ENCODE measurements around the gene PRLR. TPM values are rescaled to one million over a fixed set of nuclear protein-coding genes. Genes with fewer than 3 reads are reported as not detected.
"Not testable (repeated sequence)": the region's sequence is repeated elsewhere in the genome, so short reads cannot be mapped to it uniquely, and the experiment has no call there.

The PRLR gene
- total RNA-seq, 1 donor from 2014 or later = not detected

GRCh38 chr5:35036536-35036935 lies 193.8 kb downstream of the PRLR start:
- TF ChIP-seq, protein P1, sequence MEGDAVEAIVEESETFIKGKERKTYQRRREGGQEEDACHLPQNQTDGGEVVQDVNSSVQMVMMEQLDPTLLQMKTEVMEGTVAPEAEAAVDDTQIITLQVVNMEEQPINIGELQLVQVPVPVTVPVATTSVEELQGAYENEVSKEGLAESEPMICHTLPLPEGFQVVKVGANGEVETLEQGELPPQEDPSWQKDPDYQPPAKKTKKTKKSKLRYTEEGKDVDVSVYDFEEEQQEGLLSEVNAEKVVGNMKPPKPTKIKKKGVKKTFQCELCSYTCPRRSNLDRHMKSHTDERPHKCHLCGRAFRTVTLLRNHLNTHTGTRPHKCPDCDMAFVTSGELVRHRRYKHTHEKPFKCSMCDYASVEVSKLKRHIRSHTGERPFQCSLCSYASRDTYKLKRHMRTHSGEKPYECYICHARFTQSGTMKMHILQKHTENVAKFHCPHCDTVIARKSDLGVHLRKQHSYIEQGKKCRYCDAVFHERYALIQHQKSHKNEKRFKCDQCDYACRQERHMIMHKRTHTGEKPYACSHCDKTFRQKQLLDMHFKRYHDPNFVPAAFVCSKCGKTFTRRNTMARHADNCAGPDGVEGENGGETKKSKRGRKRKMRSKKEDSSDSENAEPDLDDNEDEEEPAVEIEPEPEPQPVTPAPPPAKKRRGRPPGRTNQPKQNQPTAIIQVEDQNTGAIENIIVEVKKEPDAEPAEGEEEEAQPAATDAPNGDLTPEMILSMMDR (IDR thresholded peaks at IDR 0.05; ENCODE audit: insufficient read depth, low read length, severe bottlenecking) = no peak
- no peak overlapping the region for H3K4me3 ChIP-seq (ENCODE audit: low read depth, low read length)
- H3K27me3 ChIP-seq (ENCODE audit: control insufficient read depth, insufficient read depth, low read length) = no peaks in the 10 kb centered on the region
- no peak for DNase-seq (ENCODE audit: low read depth)
- FAIRE-seq = no peak
- H3K36me3 ChIP-seq (ENCODE audit: control insufficient read depth, insufficient read depth, low read length) = no peaks in the 10 kb centered on the region

- not testable (repeated sequence) for H3K27me3 ChIP-seq (ENCODE audit: control insufficient read depth, insufficient read depth, low read length); H3K4me3 ChIP-seq (ENCODE audit: low read depth, low read length); H3K36me3 ChIP-seq (ENCODE audit: control insufficient read depth, insufficient read depth, low read length); FAIRE-seq; DNase-seq (ENCODE audit: low read depth)
Observed at GRCh38 chr5:35035929-35036328, 194.4 kb downstream of the PRLR start.

DNA sequence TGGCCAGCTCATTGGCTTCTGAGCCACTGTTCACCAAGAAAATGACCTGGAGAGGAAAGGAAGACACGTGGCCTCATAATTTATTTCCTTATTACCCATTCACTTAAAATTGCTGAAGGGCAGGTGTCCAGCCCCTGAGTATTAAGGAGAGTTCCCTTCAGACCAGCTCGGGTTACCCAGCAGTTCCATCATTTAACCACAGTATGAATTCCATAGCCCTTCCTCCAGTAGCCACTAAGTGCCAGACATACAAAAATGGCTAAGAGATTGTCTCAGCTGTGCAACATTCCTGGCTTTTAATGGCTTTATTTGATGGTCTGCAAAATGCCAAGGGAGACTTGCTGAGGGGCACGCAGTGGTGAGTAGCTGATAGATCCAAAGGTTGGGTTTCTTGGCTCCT lies 195.0 kb downstream of the PRLR start:
- Histone ChIP-seq H3K4me3 (ENCODE audit: low read depth, low read length) (no peak overlapping the region), H3K27me3 (ENCODE audit: control insufficient read depth, insufficient read depth, low read length) (no peaks in the 10 kb centered on the region), H3K36me3 (ENCODE audit: control insufficient read depth, insufficient read depth, low read length) (no peaks in the 10 kb centered on the region)
- DNase-seq (ENCODE audit: low read depth) = no peak
- FAIRE-seq = no peak
- TF ChIP-seq, protein P1 (IDR thresholded peaks at IDR 0.05; ENCODE audit: insufficient read depth, low read length, severe bottlenecking) = no peak

DNA sequence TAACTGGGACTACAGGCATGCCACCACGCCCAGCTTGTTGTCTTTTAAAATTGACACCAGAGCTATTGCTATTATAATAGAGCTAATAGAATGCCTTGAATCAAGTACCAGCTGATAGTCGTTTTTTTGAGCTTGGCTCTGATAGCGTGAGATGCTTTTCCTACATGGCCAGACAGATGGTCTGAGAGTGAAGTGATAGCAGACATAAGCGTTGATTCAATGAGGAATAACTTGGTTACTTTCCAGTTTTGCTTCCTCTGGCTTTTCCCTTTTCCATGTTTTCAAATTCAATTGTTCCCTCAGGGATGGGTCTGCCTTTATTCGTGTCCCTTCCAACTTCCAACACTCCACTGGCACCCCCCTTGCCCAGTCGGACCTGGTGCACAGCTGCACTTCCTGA lies 197.9 kb downstream of the PRLR start:
- H3K36me3 ChIP-seq (ENCODE audit: control insufficient read depth, insufficient read depth, low read length) = no peaks in the 10 kb centered on the region
- DNase-seq (ENCODE audit: low read depth) (no peak), FAIRE-seq (no peak)

DNA sequence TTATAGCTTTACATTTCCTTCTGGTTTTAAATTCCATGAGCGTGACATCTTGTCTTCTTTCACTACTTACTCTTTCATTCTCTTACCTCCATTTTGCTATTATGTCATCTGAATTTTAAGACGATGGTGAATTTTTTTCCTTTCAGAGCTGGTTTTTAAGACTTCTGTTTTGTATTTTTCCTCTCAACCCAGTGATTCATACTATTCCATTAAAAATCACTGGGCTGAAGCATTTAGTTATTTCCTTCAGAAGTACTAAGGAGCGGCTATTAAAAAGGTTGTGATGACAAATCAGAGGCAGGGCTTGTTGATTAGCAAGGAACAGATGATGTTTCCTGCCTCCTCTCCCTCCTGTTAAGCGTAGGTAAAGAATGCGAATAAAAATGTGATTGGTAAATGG lies 199.0 kb downstream of the PRLR start:
- Histone ChIP-seq H3K27me3 (ENCODE audit: control insufficient read depth, insufficient read depth, low read length) (no peaks in the 10 kb centered on the region), H3K36me3 (ENCODE audit: control insufficient read depth, insufficient read depth, low read length) (no peaks in the 10 kb centered on the region), H3K4me3 (ENCODE audit: low read depth, low read length) (no peak overlapping the region)
- TF ChIP-seq, protein P1 (IDR thresholded peaks at IDR 0.05; ENCODE audit: insufficient read depth, low read length, severe bottlenecking) = no peak
- DNase-seq (ENCODE audit: low read depth) (no peak), FAIRE-seq (no peak)

More for the DNA sequence above, 197.9 kb downstream of the PRLR start:
- TF ChIP-seq, protein P1 (IDR thresholded peaks at IDR 0.05; ENCODE audit: insufficient read depth, low read length, severe bottlenecking) = no peak
- Histone ChIP-seq H3K27me3 (ENCODE audit: control insufficient read depth, insufficient read depth, low read length) (no peaks in the 10 kb centered on the region), H3K4me3 (ENCODE audit: low read depth, low read length) (no peak overlapping the region)

GRCh38 chr5:35030426-35031100 lies 199.7 kb downstream of the PRLR start:
- no peak overlapping the region for H3K4me3 ChIP-seq (ENCODE audit: low read depth, low read length)
- no peaks in the 10 kb centered on the region for H3K27me3 ChIP-seq (ENCODE audit: control insufficient read depth, insufficient read depth, low read length)
- no peaks in the 10 kb centered on the region for H3K36me3 ChIP-seq (ENCODE audit: control insufficient read depth, insufficient read depth, low read length)
- no peak for DNase-seq (ENCODE audit: low read depth)
- TF ChIP-seq, protein P1 (IDR thresholded peaks at IDR 0.05; ENCODE audit: insufficient read depth, low read length, severe bottlenecking) = no peak
- no peak for FAIRE-seq
